Pulmonary artery endothelial cell (primary cell): Measurements from ENCODE around the gene VAX1. TPM values are rescaled to one million over a fixed set of nuclear protein-coding genes. Genes with fewer than 3 reads are reported as not detected.

Experiments used
- DNase-seq: peaks from one replicate; pipeline ENCODE4 v3.0.0-alpha.2; 2011; ENCODE audit warnings: low read depth, low spot score
- total RNA-seq: library from RNA; depleted of rRNA; stranded (reverse); fragments of >200 nt; gene quantifications from 2 replicates; pipeline ENCODE4 v1.2.3, GENCODE V29; 2014

Gene VAX1
- total RNA-seq, 1 donor from 2014 or later = not detected

DNA sequence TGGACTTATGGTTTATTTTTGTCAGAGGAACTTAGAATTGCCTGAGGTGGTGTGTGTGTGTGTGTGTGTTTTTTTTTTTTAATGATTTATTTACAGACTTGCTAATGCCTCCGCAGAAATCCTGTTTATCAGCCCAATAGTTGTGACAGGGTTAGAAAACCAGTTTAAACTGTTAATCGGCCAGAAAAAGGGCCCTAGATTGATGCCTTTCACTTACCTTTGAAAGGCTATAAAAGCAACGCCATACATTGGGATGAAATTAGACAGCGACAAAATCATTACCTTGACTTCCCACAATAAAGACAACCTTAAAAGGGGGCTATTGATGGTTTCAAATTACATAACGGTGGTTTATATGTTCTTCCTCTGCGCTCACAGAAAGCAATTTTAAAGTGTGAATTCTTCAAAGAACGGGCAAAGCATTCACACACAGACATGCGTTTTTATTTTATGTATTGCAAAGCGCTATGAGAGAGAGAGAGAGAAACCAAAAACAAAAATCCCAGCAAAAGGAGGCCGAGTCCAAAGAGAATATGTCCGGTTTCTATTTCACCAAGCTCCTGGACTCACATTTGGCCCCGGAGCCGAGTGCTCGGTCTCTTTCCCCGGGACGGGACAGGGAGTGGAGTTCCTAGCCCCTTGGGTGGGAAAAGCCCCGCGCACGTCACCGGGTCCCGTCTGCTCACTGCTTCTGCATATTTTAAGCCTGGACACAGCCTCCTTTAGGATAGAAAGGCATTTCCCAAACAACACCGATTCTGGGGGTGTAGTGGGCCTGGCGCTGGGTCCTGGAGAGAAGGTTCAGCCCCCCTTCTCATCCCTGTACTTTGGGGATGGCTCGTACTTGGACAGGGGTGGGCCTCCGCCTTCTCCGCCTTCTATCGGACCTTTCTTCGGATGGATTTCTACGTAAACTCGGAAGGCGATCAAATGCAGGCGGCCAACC, 26.8 kb upstream of the VAX1 start:
- no peak for DNase-seq

DNA sequence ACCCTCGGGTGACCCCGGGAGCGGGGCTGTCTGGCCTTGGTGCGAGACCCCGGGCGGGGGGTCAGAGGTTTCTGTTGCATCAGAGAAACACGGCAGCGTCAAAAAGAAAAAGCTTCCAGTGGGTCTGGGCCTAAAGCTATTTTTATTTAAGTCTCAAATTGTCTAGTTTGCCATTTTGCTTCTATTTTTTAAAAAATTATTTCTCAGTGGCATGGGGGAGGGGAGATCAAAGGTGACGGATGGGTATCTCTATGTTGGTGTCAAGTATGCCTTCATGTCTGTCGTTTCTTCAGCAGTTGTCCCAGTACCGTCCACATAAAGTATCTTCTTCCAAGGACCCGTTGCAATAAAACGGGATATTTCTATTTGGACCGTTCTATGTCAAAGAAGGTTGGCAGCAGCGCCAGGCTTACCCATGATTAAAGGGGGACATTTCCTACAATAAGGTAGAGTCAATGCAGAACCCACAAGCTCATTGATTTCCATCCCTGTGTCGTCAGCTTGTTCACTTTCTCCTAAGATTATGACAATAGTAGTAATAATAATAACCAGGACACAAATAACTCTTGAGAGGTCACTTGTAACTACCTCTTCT, 26.0 kb upstream of the VAX1 start:
- DNase-seq = no peak

DNA sequence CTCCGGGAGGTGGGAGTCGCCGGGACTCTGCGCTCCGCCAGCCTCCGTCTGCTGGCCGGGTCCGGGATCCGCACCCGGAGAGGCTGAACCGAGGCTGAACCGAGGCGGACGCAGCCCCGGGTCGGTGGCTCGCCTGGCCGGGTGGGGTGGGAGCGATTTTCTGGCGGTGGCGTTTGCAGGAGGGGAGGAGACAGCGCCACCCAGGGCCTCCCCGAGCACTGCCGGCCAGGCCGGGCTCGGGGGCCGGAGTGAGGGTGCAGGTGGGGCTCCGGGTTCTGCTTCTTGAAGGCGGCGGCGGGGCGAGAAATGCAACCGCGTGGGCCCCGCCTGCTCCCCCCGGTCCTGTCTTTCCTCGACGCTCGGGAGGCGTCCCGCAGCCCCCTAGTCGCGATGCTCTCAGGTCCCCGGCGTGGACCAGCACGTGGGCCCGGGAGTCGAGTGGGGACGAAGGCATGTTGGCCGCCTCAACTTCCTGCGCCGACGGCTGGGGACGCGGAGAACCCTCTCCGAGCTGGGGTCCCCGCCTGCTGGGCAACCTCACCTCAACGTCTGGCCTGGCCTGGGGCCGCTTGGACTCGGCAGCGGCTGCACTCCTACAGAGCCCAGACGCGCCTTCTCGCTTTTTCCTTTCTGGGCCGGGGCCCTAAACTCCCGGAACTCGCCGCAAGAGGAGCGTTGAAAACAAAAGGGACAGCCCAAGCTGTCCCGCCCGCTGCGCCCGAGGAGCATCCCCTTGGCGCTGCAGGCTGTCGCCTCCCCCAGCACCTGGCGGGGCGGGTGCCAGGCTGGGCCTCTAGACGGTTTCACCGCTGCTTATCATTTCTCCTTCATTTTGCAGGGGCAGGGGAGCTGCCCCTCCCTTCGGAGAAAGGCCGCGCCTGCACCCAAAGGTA, 25.2 kb upstream of the VAX1 start:
- DNase-seq = no peak

DNA sequence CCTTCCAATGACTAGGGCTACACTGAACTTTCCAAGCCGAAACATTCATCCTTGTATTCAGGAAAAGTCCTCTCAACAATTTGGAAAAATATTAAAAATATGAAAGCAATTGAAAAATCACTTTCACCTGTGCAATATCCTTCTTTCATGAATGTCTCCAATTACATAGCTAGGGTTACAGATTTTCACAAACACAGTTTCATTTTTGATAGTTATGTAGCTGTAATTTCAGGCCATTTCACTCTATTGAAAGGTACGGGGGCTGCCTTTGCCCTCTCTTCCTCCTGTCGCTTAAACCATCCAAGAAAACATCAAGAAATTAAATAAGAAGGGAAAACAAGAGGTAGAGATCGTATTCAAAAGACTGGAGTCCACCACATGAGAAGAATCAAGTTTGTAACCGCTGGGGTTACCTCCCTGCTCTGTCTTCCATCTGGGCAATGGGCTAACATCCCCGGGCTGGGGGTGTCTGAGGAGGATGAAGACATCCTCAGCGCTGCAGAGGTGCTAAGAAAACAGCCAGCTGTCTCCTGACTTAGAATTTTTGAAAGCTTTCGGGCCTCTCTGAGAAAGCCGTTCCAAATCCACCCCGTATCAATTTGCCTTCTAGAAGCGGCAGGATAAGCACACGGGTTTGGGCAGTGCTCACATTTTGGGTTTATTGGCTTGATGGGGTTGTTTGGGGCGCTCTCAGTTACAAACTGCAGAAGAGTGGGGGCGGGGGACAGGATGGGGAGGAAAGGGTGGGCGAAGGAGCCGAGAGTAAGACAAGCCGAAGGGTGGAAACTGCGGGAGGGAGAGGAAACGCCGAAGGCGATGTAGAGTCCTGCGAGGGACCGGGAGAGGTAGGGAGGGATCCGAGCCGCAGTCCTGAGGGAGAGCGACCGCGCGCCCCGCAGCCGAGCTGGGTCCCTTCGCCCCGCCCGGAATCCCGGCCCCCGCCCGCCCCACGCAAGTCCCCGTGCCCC, 24.3 kb upstream of the VAX1 start:
- DNase-seq = no peak

DNA sequence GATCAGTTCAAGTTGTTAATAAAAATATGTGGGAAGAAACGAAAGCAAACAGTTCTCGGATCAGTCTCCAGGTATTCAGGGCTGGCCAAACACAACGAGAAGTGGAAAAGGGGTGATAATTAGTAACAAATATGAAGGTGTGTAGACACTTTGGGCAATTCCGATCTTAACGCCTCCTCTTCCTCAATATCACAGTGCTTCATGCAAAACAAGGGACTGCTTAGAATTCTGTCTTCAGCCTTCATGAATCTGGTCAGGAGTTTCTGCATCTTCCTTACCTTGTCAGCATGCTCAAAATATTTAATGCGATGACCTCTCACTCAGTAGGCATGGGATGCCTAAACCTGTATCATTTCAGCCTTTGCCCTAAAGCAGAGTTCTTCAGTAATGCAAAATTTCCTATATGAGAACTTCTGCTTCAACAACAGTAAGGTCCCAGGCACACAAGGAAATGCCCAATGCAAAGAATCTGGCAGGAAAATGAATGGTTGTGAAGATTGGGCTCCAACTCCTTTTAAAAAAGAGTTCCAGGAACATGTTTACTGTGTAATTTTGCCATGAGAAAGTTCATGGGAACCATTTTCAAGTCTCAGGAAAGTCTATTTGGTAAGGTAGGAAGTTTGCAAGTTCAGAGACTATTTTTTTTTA, 23.4 kb upstream of the VAX1 start:
- DNase-seq = no peak

DNA sequence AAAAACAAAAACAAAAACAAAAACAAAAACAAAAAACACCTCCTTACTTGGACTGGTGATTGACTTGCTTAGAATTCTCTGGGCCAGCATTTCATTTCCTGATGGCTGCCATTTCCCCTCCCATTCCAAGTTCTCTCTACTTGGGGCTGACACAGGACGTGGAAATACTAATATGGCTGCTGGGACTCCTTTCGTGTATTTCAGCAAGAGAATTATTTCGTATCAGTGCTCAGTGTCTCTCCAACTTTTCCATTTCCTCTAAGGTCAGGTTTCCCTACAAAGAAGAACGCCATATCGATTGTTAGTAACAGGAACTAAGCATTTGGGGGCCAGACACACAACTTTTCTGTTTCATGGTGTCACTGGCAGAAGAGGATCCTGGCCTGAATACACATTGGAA, 22.5 kb upstream of the VAX1 start:
- no peak for DNase-seq

DNA sequence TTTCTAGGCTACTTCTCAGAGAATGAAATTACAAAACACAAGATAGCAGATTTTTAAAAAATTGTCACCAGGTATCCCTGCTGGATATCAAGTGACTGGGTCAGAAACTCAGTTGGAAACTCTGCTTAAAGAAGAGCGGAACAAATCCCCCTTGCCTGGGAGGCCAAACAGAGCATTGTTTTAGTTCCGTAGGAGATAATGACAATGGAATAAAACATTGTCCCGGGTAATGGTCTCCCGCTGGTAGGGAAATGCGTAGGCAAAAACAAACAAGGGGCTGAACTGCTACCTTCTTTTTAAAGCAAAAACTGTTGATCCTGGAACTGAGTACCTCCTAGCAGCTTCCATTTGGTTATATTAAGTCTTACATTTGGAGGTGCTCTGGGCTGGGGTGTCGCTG, 21.3 kb upstream of the VAX1 start:
- no peak for DNase-seq

DNA sequence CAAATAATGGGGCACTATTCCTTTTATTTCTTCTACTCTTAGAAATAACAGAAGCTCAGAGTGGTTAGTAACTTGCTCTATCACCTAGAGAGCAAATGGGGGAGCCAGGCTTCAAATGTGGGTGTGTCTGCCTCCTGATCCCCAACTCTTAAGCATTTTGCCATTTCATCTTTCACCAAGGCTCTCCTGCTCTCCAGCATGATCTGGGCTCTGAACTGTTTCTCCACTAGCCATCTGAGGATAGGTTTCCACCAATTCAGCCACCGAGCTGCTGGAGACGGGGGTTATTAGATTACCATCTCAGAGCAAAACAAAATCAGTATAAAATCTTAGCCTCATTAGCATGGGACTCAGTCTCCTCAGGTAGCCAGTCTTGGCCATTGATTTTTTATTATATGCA, 20.2 kb upstream of the VAX1 start:
- DNase-seq = no peak

DNA sequence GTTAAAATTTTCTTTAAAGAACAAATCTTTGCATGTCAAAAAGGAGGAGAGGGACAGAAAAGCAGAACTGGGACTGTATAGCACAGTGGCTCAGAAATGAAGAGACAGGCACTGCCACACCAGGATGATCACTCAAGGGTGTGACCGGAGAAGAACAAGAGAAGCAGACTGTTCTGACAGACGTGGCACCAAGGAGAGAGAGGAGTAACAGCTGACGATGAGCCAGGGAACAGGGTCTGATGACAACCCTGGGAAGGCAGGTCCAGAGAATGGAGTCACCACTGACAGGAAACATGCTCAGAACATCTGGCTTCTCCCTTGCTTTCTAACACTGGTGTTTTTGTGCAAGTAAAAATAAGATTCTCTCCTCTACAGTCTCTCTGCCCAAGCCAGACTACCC, 14.6 kb upstream of the VAX1 start:
- no peak for DNase-seq

DNA sequence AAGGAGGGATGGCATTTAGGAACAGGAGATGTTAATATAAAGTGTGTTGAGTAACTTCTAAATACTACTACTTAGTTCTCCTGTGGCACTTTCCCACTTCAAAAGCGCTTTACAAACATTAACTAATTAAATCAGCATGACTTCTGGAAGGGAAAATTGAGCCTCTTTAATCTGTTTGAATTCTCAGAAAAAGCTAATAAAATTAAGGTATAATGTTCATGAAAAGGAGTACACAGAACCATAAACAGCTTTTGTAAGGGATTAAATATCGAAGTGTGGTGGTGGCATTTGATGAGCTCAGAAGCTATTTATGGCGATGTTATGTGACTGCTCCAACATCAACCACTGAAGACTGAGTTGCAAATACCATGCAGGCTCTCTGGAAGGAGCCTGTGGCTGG, 10.2 kb upstream of the VAX1 start:
- DNase-seq = no peak

DNA sequence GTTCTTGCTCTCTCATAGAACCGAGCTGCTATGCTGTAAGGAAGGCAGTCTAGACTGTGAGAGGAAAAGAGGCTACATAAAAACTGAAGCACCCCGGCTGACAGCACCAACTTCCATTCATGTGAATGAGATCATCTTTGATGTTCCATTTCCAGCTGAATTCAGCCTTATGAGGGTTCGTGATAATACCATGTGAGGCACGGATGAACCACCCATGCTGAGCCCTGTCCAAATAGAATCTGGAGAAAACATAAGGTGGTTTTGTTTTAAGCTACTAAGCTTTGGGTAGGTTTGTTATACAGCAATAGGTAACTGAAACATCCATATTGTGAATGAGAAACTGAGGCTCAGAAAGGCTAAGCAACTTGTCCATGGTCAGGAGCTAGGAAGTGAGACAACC, 6.9 kb upstream of the VAX1 start:
- DNase-seq = no peak

DNA sequence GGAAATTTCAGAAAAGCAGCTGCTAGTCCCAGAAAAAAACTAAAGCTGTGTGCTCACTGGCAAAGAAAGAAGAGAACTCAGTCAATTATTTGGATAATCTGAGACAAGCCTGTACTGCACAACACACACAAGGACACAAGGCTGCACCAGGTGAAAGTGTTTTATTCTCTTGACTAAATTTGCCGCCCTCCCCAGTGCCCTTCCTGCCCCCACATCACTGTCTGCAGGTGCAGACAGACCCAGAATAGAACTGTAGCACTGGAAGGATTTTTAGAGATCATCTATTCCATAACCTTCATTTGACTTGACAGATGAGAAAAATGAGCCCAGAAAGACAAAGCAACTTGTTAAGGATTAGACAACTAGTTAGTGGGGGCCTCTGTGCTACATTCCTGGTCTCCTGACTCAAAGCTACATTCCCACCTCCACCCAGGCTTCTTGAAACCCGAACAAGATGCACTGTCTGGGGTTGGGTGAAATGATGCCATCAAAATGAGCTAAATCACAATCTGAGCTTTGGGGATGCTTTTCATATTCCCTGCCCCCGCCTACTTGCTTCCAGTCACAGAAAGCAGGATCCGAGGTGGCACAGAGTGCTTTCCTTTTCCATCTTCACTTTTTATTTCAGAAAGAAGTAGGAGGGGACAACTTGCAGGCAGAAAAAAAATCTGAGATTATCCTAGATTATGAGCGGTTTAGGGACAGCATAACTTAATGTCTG, 5.2 kb upstream of the VAX1 start:
- DNase-seq = no peak

DNA sequence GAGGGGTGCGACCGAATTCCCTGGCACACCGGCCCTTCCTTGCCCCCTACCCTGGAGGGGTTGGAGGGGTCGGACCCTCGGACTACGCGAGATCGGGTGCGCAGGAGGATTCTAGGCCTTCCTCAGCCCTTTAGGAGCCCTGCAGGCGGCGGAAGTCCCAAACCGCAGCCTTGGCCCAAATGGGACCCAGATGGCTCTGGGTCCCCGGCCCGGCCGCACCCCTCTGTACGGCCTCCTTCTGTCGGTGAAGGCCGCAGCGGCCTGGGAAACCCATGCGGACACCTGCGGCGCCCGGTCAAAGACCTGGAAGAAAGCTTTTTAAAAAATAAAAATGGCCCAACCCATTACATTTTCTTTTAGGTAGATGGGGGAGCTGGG, 2.4 kb upstream of the VAX1 start:
- no peak for DNase-seq

DNA sequence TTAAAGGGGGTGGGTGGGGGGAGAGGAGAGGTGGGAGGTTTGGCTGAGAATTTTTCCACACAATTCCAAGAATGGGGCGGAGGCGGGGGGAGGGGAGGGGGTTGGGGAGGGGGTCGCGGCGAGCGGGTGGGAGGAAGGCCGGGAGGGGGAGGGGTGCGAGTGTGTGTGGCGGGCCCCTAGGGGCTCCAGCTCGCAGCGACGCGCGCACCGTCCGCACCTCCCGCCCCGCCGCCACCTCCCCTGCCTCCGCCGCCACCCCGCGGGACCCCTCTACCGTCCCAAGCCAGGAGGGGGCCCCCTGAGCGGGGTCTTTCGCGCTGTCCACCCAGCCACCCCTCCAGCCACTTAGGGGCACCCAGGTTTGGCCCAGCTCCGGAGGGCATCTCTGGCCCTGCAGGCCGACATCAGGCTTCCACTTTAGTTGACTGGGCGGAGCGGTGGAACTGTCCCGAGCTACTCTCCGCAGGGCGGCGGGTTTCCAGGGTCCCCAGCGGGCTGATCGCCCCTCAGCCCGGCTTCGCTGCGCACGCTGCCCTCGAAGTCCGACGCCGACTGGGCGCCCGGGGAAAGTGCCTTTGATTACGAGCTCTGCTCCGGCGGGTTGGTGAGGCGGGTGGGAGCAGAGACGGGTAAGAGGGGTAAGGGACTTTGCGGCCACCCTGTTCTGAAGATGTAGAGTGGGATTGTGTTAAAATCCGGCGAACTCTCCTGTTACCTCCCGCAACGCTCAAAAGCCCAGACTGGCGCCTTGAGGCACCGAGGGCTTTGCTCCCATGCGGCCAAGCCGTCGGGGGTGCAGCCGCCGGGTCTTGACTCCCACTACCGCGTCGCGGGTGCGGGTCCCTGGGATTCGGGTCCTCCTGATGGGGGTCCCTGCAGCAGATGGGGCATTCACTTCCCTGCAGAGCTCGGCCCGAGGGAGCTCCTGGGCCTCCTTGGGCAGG, 1.8 kb upstream of the VAX1 start:
- no peak for DNase-seq

DNA sequence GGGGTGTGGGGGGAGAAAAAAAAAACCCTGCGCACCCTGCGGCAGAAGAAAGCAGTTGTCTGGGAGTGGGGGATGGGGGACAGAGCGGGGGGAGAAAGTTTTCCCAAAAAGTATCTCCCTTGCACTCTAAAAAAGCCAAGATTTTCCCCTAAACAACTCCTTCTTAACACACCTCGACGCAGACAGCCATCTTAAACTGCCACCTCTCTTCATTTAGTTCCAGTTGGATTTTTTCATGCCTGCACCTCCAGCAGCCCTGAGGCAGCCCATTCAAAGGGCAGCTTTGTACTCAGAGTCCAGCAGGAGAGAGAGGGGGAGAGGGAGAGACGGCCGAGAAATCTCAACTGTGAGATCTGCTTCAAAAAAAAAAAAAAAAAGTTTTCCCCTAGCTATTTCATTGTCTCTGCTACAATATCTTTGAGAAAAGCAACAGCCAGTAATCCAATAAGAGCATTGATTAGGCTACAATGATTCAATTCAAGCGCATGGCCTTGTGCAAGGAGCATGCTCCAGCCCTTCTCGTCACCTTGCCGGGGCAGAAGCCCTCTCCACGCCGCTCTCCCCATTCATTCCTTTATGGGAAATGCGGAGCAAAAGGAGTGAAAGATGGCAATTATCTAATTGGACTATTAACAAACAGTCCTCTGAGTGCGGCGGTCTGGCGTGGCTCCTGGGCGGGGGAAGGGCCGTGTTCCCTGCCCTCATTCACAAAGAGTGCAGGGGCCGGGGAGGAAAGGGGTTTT, 939 bp upstream of the VAX1 start:
- no peak for DNase-seq

DNA sequence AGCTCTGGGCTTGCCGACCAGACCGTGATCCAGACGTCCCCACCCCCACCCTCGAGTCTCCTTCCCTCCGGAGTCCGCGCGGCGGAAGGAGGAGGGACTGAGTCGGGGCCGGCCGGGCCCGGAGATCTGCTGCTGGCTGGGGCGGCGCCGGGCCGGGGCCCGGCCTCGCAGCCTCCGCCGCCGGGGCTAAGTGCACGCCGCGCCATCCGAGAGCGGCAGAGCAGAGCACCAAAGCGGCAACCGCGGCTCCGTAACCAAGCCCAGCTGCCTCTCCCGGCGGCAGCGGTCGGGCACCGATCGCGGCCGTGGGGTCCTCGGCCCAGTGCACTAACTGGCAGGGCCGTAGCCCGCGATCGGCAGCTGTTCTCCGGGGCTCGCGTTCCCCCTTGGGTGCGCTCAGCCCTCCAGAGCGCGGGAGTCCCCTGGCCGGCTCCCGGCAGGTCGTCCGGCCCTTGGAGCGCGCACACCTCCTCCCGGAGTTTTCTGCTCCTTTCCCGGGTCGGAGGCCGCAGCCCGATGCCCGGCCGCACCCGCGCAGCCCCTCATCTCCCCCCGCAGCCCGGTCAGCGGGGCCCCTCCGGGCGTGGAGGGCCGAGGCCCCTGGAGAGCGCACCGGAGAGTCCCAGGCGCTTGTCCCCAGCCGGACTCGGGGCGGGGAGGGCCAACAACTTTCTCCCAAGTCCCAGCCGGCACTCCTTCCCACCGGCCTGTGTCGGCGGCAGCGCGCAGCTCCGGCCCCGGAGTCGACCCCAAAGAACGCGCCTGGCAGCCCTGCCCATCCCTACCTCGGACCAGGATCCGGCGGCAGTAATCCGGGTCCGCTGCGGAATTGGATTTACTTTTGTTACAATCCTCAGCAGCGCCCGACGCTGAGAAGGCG, 799 bp downstream of the VAX1 start:
- DNase-seq = no peak

DNA sequence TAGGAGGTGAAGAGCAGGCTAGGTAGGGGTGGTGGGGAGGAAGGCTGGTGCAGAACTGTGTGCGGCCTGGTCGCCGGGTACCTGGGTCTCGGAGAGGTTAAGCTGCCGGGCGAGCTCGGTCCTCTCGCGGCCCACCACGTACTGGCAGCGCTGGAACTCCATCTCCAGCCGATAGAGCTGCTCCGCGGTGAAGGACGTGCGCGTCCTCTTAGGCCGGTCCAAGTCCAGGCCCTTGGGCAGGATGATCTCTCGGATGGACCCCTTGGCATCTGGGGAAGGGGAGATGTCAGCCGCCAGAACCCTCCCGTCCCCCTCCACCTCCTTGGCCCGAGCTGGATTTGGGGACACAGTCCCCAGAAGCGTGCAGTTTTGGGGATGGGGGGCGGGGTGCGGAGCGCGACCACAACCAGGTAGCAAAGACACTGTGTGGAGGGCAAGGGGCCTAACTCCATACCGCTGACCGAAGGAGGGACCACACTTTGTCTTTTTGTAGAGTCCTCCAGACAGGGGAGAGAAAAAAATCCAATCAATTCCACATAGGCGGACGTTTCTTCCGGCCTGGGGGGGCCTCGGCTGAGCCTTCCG, 1.6 kb downstream of the VAX1 start:
- DNase-seq = no peak
